Calu3 (cell line): ENCODE results near the gene SHBG. TPM values are rescaled to one million over a fixed set of nuclear protein-coding genes. Genes with fewer than 3 reads are reported as not detected.
"Not testable (repeated sequence)": the region's sequence is repeated elsewhere in the genome, so short reads cannot be mapped to it uniquely, and the experiment has no call there.

Source experiments
- BruUV-seq: library from RNA; stranded (reverse); fragments of 400-500 nt; replicated peaks from 2 replicates; lab custom pipeline; 2021; lab: Mats Ljungman, UMichigan
- CTCF ChIA-PET: fragments of 300-600 bp; sonication (Branson Sonifier 250); formaldehyde crosslinking; loops from one replicate; lab custom pipeline; 2022; ENCODE audit warnings: antibody characterized with exemption; lab: Charles Lee
- DNase-seq: peaks from one replicate; pipeline ENCODE4 v3.0.0; 2022
- H3K27ac Mint-ChIP-seq: one replicate; pipeline ENCODE4 v1.8.0; 2022; ENCODE audit warnings: mixed read lengths; ENCODE audit not compliant: unreplicated experiment
- H3K27me3 Mint-ChIP-seq: one replicate; pipeline ENCODE4 v1.8.0; 2022; ENCODE audit warnings: mixed read lengths; ENCODE audit not compliant: unreplicated experiment
- H3K36me3 Mint-ChIP-seq: one replicate; pipeline ENCODE4 v1.8.0; 2022; ENCODE audit warnings: mild to moderate bottlenecking, moderate library complexity, mixed read lengths; ENCODE audit not compliant: insufficient read depth, unreplicated experiment
- H3K4me1 Mint-ChIP-seq: one replicate; pipeline ENCODE4 v1.8.0; 2022; ENCODE audit warnings: mild to moderate bottlenecking, low read depth, mixed read lengths; ENCODE audit not compliant: unreplicated experiment
- H3K4me3 Mint-ChIP-seq: one replicate; pipeline ENCODE4 v1.8.0; 2022; ENCODE audit warnings: mild to moderate bottlenecking, low read depth, moderate library complexity, mixed read lengths; ENCODE audit not compliant: unreplicated experiment
- H3K9me3 Mint-ChIP-seq: one replicate; pipeline ENCODE4 v1.8.0; 2022; ENCODE audit warnings: low read depth, mixed read lengths; ENCODE audit not compliant: unreplicated experiment
- CTCF ChIP-seq: fragments of 200-600 bp; IDR thresholded peaks from one replicate; pipeline ENCODE4 v1.8.0; 2022; ENCODE audit warnings: antibody characterized with exemption; ENCODE audit not compliant: unreplicated experiment
- intact Hi-C: fragments of 100-400 bp; cut with micrococcal nuclease; formaldehyde crosslinking; loops from one replicate; pipeline ENCODE4 v1.10.0; 2022; ENCODE audit not compliant: unreplicated experiment
- total RNA-seq: library from RNA; stranded (reverse); gene quantifications from 2 replicates; pipeline ENCODE4 v1.2.3, GENCODE V29; 2022

The SHBG gene
- total RNA-seq, 1 experiment from 2014 or later: not detected

GRCh38 chr17:7636163-7636562 lies 6.2 kb downstream of the SHBG start:
- Mint-ChIP-seq H3K9me3 (no peaks in the 10 kb centered on the region), H3K36me3 (no peaks in the 10 kb centered on the region), H3K4me1 (no peaks in the 10 kb centered on the region), H3K4me3 (no peak overlapping the region), H3K27me3 (peaks cover 24% of the 10 kb centered on the region), H3K27ac (no peak overlapping the region)
- no peak for DNase-seq
- CTCF ChIA-PET: no interaction called here
- no peak for TF ChIP-seq CTCF
- intact Hi-C loops: no loop called here
- BruUV-seq: no TSS peak

GRCh38 chr17:7640783-7641182 lies 10.8 kb downstream of the SHBG start:
- no TSS peak for BruUV-seq
- intact Hi-C loops: no loop called here
- no peaks in the 10 kb centered on the region for H3K36me3 Mint-ChIP-seq
- no peaks in the 10 kb centered on the region for H3K9me3 Mint-ChIP-seq
- H3K4me1 Mint-ChIP-seq: no peaks in the 10 kb centered on the region
- peaks cover 11% of the 10 kb centered on the region for H3K27me3 Mint-ChIP-seq
- no peak overlapping the region for H3K27ac Mint-ChIP-seq
- DNase-seq: no peak
- CTCF ChIA-PET: no interaction called here
- TF ChIP-seq CTCF: no peak
- H3K4me3 Mint-ChIP-seq: no peak overlapping the region

- H3K27ac Mint-ChIP-seq, intact Hi-C loops, H3K9me3 Mint-ChIP-seq, BruUV-seq, H3K27me3 Mint-ChIP-seq, H3K36me3 Mint-ChIP-seq, H3K4me1 Mint-ChIP-seq, H3K4me3 Mint-ChIP-seq, DNase-seq: not testable (repeated sequence)
- CTCF ChIA-PET: interaction anchor here (0.8 kb wide), 1 partner anchor 9 kb away, joined by 3 read pairs; the partner anchor contains the start of gene ATP1B2
Observed at GRCh38 chr17:7641635-7642034, 11.7 kb downstream of the SHBG start.

- intact Hi-C loops: no loop called here
- H3K9me3 Mint-ChIP-seq: no peaks in the 10 kb centered on the region
- no peak for TF ChIP-seq CTCF
- BruUV-seq: no TSS peak
- peaks cover 1% of the 10 kb centered on the region for H3K4me1 Mint-ChIP-seq
- H3K36me3 Mint-ChIP-seq: no peaks in the 10 kb centered on the region
- H3K4me3 Mint-ChIP-seq: no peak overlapping the region
- CTCF ChIA-PET: no interaction called here
- no peak for DNase-seq
- no peak overlapping the region for H3K27ac Mint-ChIP-seq
- peaks cover 24% of the 10 kb centered on the region for H3K27me3 Mint-ChIP-seq
Observed at GRCh38 chr17:7644775-7645174, 14.8 kb downstream of the SHBG start.

- H3K36me3 Mint-ChIP-seq: no peaks in the 10 kb centered on the region
- CTCF ChIA-PET: no interaction called here
- no peak overlapping the region for H3K4me3 Mint-ChIP-seq
- H3K9me3 Mint-ChIP-seq: no peaks in the 10 kb centered on the region
- peaks cover 16% of the 10 kb centered on the region for H3K4me1 Mint-ChIP-seq
- TF ChIP-seq CTCF: no peak
- no peak overlapping the region for H3K27ac Mint-ChIP-seq
- no peak for DNase-seq
- peaks cover 41% of the 10 kb centered on the region for H3K27me3 Mint-ChIP-seq
- intact Hi-C loops: no loop called here
- BruUV-seq: no TSS peak
Observed at GRCh38 chr17:7646457-7646856, 16.5 kb downstream of the SHBG start.
